Neural progenitor cell (in vitro differentiated cells): Measurements from ENCODE around the gene PSKH1. TPM values are rescaled to one million over a fixed set of nuclear protein-coding genes. Genes with fewer than 3 reads are reported as not detected.

Experiments used
- DNase-seq: peaks from one replicate; pipeline ENCODE4 v3.0.0-alpha.2; 2016; ENCODE audit warnings: low spot score
- H2AFZ ChIP-seq: fragments of 200-600 bp; sonication (generic); replicated peaks from 2 replicates; pipeline ENCODE4 v1.6.1; 2016; ENCODE audit warnings: antibody characterized with exemption
- H3F3A ChIP-seq: fragments of 200-600 bp; sonication (generic); 2 replicates; pipeline ENCODE4 v1.6.1; 2016; ENCODE audit warnings: antibody characterized with exemption, low read depth
- H3K27ac ChIP-seq: fragments of 200-600 bp; sonication (generic); 2 replicates; pipeline ENCODE4 v1.5.1; 2016; ENCODE audit warnings: mild to moderate bottlenecking
- H3K27me3 ChIP-seq: fragments of 200-600 bp; sonication (generic); 2 replicates; pipeline ENCODE4 v1.6.1; 2016; ENCODE audit warnings: mild to moderate bottlenecking, moderate library complexity
- H3K36me3 ChIP-seq: fragments of 200-600 bp; sonication (generic); 2 replicates; pipeline ENCODE4 v1.5.1; 2016
- H3K4me1 ChIP-seq: fragments of 200-600 bp; sonication (generic); 2 replicates; pipeline ENCODE4 v1.6.1; 2016; ENCODE audit warnings: mixed run types
- H3K4me2 ChIP-seq: fragments of 200-600 bp; sonication (generic); 2 replicates; pipeline ENCODE4 v1.6.1; 2016
- H3K4me3 ChIP-seq: fragments of 200-600 bp; sonication (generic); 2 replicates; pipeline ENCODE4 v1.5.1; 2016
- H3K79me2 ChIP-seq: fragments of 200-600 bp; sonication (generic); 2 replicates; pipeline ENCODE4 v1.6.1; 2016; ENCODE audit warnings: low read depth
- H3K9ac ChIP-seq: fragments of 200-600 bp; sonication (generic); 2 replicates; pipeline ENCODE4 v1.6.1; 2016
- H3K9me3 ChIP-seq: fragments of 200-600 bp; sonication (generic); 2 replicates; pipeline ENCODE4 v1.5.1; 2016; ENCODE audit warnings: low read depth
- H4K20me1 ChIP-seq: fragments of 200-600 bp; sonication (generic); 2 replicates; pipeline ENCODE4 v1.6.1; 2016; ENCODE audit warnings: low read depth
- H3K27ac Mint-ChIP-seq: 3 replicates; pipeline ENCODE4 v1.8.0; 2021; ENCODE audit warnings: mixed read lengths
- H3K27me3 Mint-ChIP-seq: 2 replicates; pipeline ENCODE4 v1.8.0; 2022; ENCODE audit warnings: low read depth, mild to moderate bottlenecking, inconsistent platforms, moderate library complexity, mixed read lengths; ENCODE audit not compliant: insufficient read depth
- H3K36me3 Mint-ChIP-seq: 3 replicates; pipeline ENCODE4 v1.8.0; 2021; ENCODE audit warnings: mixed read lengths
- H3K4me1 Mint-ChIP-seq: 3 replicates; pipeline ENCODE4 v1.8.0; 2021; ENCODE audit warnings: mixed read lengths
- H3K4me3 Mint-ChIP-seq: 3 replicates; pipeline ENCODE4 v1.8.0; 2021; ENCODE audit warnings: mild to moderate bottlenecking, moderate library complexity, mixed read lengths
- H3K9me3 Mint-ChIP-seq: 3 replicates; pipeline ENCODE4 v1.8.0; 2020; ENCODE audit warnings: mixed read lengths
- CTCF ChIP-seq: fragments of 200-600 bp; sonication (generic); IDR thresholded peaks from 2 replicates; pipeline ENCODE4 v1.5.1; 2017; ENCODE audit warnings: antibody characterized with exemption, mild to moderate bottlenecking
- EZH2 ChIP-seq: fragments of 200-600 bp; sonication (generic); IDR thresholded peaks from 2 replicates; pipeline ENCODE4 v1.6.1; 2017; ENCODE audit warnings: antibody characterized with exemption, mild to moderate bottlenecking, moderate library complexity
- EZH2phosphoT487 ChIP-seq: fragments of 200-600 bp; sonication (generic); IDR thresholded peaks from 2 replicates; pipeline ENCODE4 v1.6.1; 2017; ENCODE audit warnings: antibody characterized with exemption
- total RNA-seq: library from RNA; depleted of rRNA; stranded (reverse); fragments of >200 nt; gene quantifications from 2 replicates; pipeline ENCODE4 v1.2.3, GENCODE V29; 2015; ENCODE audit warnings: low replicate concordance

Gene PSKH1
- total RNA-seq, 1 donor from 2014 or later, result 13.1 TPM

GRCh38 chr16:67959536-67960329 is 66.7 kb downstream of the PSKH1 start:
- H3K4me1 Mint-ChIP-seq, result peaks cover under 1% of the 10 kb centered on the region
- Histone ChIP-seq H3K4me1 (no peaks in the 10 kb centered on the region), H3F3A (no peaks in the 10 kb centered on the region), H3K9ac (no peak overlapping the region), H3K9me3 (no peaks in the 10 kb centered on the region), H3K4me3 (no peak overlapping the region), H3K36me3 (no peaks in the 10 kb centered on the region), H3K27ac (no peak overlapping the region), H3K4me2 (no peak overlapping the region), H2AFZ (no peak overlapping the region), H3K27me3 (no peaks in the 10 kb centered on the region), H4K20me1 (no peaks in the 10 kb centered on the region), H3K79me2 (no peaks in the 10 kb centered on the region)
- peak overlapping the region; percentile 34 for H3K27ac Mint-ChIP-seq
- DNase-seq, result no peak
- H3K36me3 Mint-ChIP-seq, result no peaks in the 10 kb centered on the region
- TF ChIP-seq CTCF, result no peak
- no peak overlapping the region for H3K4me3 Mint-ChIP-seq
- no peaks in the 10 kb centered on the region for H3K27me3 Mint-ChIP-seq
- no peaks in the 10 kb centered on the region for H3K9me3 Mint-ChIP-seq

GRCh38 chr16:67961551-67961957 is 68.5 kb downstream of the PSKH1 start:
- H3K27me3 ChIP-seq, result no peaks in the 10 kb centered on the region
- peaks cover 10% of the 10 kb centered on the region for H3K4me1 ChIP-seq
- no peaks in the 10 kb centered on the region for H3K9me3 Mint-ChIP-seq
- no peak overlapping the region for H3K27ac ChIP-seq
- no peaks in the 10 kb centered on the region for H3K27me3 Mint-ChIP-seq
- no peaks in the 10 kb centered on the region for H3K9me3 ChIP-seq
- no peak overlapping the region for H3K27ac Mint-ChIP-seq
- no peaks in the 10 kb centered on the region for H3K36me3 Mint-ChIP-seq
- no peaks in the 10 kb centered on the region for H3K36me3 ChIP-seq
- no peaks in the 10 kb centered on the region for H4K20me1 ChIP-seq
- H3K4me3 ChIP-seq, result no peak overlapping the region
- no peak overlapping the region for H3K4me3 Mint-ChIP-seq
- no peaks in the 10 kb centered on the region for H3K79me2 ChIP-seq
- H3K4me1 Mint-ChIP-seq, result peaks cover 2% of the 10 kb centered on the region
- H3F3A ChIP-seq, result no peaks in the 10 kb centered on the region
- H2AFZ ChIP-seq, result no peak overlapping the region
- TF ChIP-seq CTCF (no peak), EZH2phosphoT487 (no peak), EZH2 (no peak)
- DNase-seq, result no peak
- H3K9ac ChIP-seq, result no peak overlapping the region
- H3K4me2 ChIP-seq, result no peak overlapping the region

- peaks cover 3% of the 10 kb centered on the region for H3K27me3 Mint-ChIP-seq
- H3K27ac ChIP-seq, result no peak overlapping the region
- H3K9ac ChIP-seq, result no peak overlapping the region
- H3K9me3 ChIP-seq, result no peaks in the 10 kb centered on the region
- H3K4me1 ChIP-seq, result peaks cover 14% of the 10 kb centered on the region
- H3K27me3 ChIP-seq, result peaks cover under 1% of the 10 kb centered on the region
- no peak overlapping the region for H3K4me3 ChIP-seq
- no peaks in the 10 kb centered on the region for H3K9me3 Mint-ChIP-seq
- H4K20me1 ChIP-seq, result peaks cover 5% of the 10 kb centered on the region
- peaks cover 4% of the 10 kb centered on the region for H3F3A ChIP-seq
- H3K27ac Mint-ChIP-seq, result no peak overlapping the region
- H3K4me2 ChIP-seq, result no peak overlapping the region
- H3K36me3 ChIP-seq, result no peaks in the 10 kb centered on the region
- peak overlapping the region; percentile 18 for H3K4me3 Mint-ChIP-seq
- H3K79me2 ChIP-seq, result no peaks in the 10 kb centered on the region
- H3K36me3 Mint-ChIP-seq, result no peaks in the 10 kb centered on the region
- DNase-seq, result no peak
- no peak overlapping the region for H2AFZ ChIP-seq
- H3K4me1 Mint-ChIP-seq, result peaks cover 4% of the 10 kb centered on the region
- no peak for TF ChIP-seq EZH2phosphoT487
- TF ChIP-seq EZH2, result no peak
- TF ChIP-seq CTCF, result no peak
These were observed 69.1 kb downstream of the PSKH1 start for GRCh38 chr16:67962135-67962534.
